Thyroid gland (tissue), 4 donors: ENCODE measurements around the gene DENND2C.

Experiments used
- POLR2A ChIP-seq, 2 donors: fragments of 450-650 bp; IDR thresholded peaks; one replicate each; pipeline ENCODE4 v1.6.1; 2017; ENCODE audit warnings: antibody characterized with exemption in 2 of 2, mild to moderate bottlenecking in 2 of 2, moderate library complexity in 1 of 2
- TF ChIP-seq, protein P1 (sequence below), 6 experiments: fragments of 200-600 bp in 3 of 6; fragments of 450-650 bp in 3 of 6; sonication (generic) in 3 of 6; IDR thresholded peaks; one replicate each; pipeline ENCODE4 v1.5.1; 2016 to 2019; ENCODE audit warnings: antibody characterized with exemption in 6 of 6, mild to moderate bottlenecking in 2 of 6, inconsistent platforms in 1 of 6, moderate library complexity in 1 of 6

DNA sequence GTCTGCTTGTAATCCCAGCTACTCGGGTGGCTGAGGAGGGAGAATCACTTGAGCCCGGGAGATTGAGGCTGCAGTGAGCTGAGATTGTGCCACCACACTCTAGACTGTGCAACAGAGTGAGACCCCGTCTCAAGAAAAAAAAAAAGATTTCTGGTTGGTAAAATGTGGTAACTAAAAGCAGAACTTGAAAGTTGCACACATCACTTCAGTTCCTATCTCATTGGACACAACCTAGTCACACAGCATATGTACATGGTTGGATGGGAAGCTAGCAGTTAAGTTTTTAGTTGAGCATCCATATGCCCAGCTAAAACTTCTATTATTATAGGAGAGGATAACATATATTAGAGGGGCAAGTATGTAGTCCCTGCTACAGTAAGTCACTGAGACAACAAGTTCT, 110.5 kb downstream of the DENND2C start:
- TF ChIP-seq, protein P1, sequence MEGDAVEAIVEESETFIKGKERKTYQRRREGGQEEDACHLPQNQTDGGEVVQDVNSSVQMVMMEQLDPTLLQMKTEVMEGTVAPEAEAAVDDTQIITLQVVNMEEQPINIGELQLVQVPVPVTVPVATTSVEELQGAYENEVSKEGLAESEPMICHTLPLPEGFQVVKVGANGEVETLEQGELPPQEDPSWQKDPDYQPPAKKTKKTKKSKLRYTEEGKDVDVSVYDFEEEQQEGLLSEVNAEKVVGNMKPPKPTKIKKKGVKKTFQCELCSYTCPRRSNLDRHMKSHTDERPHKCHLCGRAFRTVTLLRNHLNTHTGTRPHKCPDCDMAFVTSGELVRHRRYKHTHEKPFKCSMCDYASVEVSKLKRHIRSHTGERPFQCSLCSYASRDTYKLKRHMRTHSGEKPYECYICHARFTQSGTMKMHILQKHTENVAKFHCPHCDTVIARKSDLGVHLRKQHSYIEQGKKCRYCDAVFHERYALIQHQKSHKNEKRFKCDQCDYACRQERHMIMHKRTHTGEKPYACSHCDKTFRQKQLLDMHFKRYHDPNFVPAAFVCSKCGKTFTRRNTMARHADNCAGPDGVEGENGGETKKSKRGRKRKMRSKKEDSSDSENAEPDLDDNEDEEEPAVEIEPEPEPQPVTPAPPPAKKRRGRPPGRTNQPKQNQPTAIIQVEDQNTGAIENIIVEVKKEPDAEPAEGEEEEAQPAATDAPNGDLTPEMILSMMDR (IDR thresholded peaks at IDR 0.05), result no peak
- no peak for TF ChIP-seq POLR2A (IDR thresholded peaks at IDR 0.05)
